ENCODE results near the gene P2RX7.
"Not testable (repeated sequence)": the region's sequence is repeated elsewhere in the genome, so short reads cannot be mapped to it uniquely, and the experiment has no call there.

Gene P2RX7

GRCh38 chr12:121170611-121171260, 38.1 kb downstream of the P2RX7 start:
- DNase-seq = no peak
- peak; percentile 40 for ATAC-seq

- ATAC-seq = no peak
- DNase-seq = no peak
Measured at GRCh38 chr12:121172145-121172544, 39.5 kb downstream of the P2RX7 start.

DNA sequence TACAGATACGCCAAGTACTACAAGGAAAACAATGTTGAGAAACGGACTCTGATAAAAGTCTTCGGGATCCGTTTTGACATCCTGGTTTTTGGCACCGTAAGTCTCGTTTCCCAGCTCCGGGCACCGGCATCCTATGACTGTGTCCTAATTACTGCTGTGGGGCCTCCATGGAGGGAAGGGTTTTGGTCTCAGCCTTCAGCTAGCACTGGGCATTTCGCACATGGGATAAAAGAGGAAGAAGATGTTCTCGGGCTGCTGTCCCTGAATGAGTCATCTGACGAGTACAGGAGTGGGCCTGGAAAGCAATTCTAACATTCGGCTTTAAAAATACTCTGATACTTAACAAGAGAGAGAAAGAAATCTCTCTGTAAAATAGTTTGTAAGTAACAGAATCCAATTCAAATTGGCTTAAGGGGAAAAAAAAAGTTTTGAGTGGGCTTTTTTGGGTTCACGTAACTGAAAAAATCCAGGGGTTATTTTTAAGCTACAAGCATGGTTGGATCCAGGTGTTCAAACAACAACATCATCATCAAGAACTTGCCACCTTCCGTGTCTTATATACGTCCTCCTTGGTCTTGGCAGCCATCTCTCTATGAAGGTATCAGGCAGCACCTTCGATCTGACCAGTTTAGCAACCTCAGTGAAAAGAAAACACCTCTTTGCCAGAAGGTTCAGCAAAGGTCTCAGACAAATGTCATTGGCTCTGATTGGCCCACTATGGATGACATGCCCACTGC, 42.9 kb downstream of the P2RX7 start:
- ATAC-seq (no peak), DNase-seq (no peak)

DNA sequence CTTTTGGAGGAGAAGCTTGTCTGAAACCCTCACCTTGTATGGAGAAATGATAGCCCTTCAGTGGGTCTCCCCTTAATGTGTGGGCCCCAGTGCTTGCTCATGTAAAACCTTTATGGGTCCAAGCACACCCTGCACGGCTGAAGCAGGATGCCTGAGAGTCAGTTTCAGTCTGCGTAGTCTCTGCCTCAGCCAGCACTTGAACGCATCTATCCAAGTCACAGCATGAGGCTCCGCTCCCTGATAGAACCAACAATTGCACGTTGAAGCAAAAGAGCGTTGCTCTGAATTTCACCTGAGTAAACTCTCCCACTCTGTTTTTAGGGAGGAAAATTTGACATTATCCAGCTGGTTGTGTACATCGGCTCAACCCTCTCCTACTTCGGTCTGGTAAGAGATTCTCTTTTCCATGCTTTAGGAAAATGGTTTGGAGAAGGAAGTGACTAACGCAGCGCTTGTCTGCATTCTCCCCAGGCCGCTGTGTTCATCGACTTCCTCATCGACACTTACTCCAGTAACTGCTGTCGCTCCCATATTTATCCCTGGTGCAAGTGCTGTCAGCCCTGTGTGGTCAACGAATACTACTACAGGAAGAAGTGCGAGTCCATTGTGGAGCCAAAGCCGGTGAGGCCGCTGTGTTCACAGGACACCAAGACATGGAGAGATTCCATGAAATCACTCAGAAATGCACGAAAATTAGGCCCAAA, 44.3 kb downstream of the P2RX7 start:
- ATAC-seq (no peak), DNase-seq (no peak)

GRCh38 chr12:121181181-121181580, 48.5 kb downstream of the P2RX7 start:
- DNase-seq = no peak

DNA sequence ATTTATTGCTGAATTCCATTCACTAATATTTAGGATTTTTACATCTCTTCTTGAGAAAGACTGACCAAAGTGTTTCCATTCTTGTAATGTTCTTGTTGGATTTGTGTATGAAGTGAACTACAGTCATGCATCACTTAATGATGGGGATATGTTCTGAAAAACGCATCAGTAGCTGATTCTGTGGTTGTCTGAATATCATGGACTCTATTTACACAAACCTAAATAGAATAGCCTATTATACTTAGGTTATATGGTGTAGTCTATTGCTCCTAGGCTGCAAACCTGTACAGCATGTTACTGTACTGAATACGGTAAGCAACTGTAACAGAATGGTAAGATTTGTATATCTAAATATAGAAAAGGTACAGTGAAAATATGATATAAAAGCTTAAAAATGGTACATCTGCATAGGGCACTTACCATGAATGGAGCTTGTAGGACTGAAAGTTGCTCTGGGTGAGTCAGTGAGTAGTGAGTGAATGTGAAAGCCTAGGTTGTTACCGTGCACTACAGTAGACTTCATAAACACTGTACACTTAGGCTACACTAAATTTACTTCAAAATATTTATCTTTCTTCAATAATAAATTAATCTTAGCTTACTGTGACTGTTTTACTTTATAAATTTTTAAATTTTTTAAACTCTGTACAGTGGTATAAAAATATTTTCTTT, 49.7 kb downstream of the P2RX7 start:
- ATAC-seq (peak; percentile 87), DNase-seq (no peak)

More at GRCh38 chr12:121181181-121181580, 48.5 kb downstream of the P2RX7 start:
- ATAC-seq = no peak

DNA sequence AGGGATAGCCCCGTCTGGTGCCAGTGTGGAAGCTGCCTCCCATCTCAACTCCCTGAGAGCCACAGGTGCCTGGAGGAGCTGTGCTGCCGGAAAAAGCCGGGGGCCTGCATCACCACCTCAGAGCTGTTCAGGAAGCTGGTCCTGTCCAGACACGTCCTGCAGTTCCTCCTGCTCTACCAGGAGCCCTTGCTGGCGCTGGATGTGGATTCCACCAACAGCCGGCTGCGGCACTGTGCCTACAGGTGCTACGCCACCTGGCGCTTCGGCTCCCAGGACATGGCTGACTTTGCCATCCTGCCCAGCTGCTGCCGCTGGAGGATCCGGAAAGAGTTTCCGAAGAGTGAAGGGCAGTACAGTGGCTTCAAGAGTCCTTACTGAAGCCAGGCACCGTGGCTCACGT, 51.7 kb downstream of the P2RX7 start:
- no peak for ATAC-seq
- DNase-seq = no peak

- DNase-seq = no peak
- no peak for ATAC-seq
Measured at GRCh38 chr12:121184984-121185889, 52.6 kb downstream of the P2RX7 start.

DNA sequence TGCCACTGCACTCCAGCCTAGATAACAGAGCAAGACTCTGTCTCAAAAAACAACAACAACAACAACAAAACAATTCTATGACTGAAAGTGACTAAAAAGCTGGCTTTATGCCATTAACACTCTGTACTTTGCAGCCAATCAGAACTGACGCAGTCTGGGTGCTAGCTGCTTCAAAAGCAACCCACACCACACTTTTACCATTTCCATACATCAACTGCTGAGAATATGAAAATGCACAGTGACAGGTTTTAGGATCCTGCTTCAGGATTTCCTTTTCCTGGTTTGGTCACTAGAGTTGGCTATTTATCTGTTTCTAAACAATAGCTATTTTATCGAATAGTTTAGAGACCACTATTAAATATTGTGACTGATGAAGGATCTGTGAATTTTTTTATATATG, 54.1 kb downstream of the P2RX7 start:
- DNase-seq = no peak
- no peak for ATAC-seq

GRCh38 chr12:121187501-121187900, 54.8 kb downstream of the P2RX7 start:
- ATAC-seq = no peak
- DNase-seq = no peak

DNA sequence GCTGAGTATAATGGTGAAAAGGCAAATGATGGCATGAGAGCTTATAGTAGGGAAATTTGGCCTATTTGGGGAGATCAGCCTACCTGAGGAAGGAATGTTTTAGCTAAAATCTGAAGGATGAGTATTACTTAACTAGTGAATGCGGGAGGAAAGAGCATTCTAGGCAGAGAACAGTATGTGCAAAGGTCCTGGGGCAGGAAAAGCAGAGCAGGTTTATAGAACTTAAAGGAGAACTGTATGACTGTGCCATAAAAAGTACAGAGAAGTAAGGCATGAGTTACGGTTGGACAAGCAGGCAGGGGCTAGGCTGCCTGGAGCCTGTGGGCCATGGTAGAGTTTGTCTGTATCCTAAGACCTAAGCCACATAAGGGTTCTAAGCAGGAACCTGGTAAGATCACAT, 55.6 kb downstream of the P2RX7 start:
- no peak for ATAC-seq
- DNase-seq = no peak

DNA sequence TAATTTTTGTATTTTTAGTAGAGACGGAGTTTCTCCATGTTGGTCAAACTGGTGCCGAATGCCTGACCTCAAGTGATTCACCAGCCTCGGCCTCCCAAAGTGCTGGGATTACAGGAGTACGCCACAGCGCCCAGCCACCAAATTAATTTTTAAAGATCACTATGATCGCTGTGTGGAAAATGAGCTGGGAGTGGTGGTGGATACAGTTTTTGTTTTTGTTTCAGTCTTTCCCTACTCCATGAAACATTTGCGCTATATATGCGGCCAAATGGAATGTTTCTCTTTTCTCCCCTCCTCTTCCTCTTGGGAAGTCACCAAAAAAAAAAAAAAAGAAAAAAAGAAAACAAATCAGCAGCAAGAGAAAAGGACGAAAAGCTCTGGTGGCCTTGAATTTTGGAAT, 56.5 kb downstream of the P2RX7 start:
- ATAC-seq = no peak
- no peak for DNase-seq

GRCh38 chr12:121189619-121190155, 57.0 kb downstream of the P2RX7 start:
- no peak for DNase-seq
- ATAC-seq = no peak

DNA sequence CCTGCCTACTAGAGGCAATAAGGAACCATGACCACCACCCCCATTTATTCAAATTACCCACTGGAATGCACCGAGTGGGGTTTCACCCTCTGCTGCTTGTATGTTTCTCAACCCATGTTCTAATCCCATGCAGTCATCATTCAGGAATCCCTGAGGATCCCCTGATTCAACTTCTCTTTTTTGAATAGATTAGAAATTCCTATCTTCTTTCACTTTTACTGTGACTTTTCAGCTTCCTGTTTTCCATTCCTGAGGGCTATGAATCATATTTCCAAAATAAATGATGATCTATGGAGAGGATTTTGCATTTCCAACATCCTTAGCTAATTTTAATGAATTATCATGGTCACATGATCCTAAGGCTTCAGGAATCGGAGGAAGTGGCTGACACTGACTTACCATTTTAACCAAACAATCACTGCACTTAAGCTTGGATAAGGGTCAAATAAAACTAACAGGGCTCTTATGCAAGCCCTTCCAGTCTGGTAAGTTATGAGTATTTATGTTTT, 57.9 kb downstream of the P2RX7 start:
- no peak for ATAC-seq
- no peak for DNase-seq

- ATAC-seq = no peak
Measured at GRCh38 chr12:121191151-121191550, 58.5 kb downstream of the P2RX7 start.

DNA sequence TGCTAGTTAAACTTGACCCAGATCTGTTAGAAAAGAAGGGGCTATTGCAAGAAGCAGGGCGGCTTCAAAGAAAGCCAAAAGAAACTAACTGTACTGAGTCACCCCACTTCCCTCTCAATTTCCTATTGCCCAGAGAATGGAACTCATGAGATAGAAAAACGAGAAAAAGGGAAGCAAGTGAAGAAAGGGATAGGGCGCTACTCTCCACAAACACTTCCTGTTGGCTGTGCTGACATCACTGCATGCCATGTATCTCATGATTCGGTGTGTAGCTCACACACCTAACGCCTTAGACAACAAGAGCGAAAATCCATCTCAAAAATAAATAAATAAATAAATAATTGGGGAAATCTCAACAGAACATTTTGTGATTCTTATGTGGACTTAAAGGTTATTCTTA, 64.2 kb downstream of the P2RX7 start:
- no peak for DNase-seq

More at GRCh38 chr12:121191151-121191550, 58.5 kb downstream of the P2RX7 start:
- DNase-seq = no peak

DNA sequence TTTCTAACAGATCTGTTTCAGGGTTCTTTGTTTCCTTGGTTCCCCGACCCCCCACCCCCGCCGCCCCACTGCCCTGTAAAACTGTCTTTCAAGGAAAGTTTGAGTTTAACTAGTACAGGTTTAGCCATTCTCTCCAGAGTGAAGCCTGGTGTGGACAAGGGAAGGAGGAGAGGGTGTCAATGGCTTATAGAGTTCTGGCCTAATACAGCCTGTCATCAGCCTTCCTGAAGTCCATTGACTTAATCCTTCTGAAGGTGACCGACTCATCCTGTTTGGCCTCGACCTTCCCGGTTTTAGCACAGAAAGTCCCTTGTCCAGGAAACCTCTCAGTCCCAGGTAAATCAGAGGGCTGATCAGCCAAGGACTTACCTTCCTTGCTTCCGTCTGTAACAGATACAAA, 66.3 kb downstream of the P2RX7 start:
- no peak for ATAC-seq
- no peak for DNase-seq

More for the DNA sequence above, 64.2 kb downstream of the P2RX7 start:
- peak; percentile 43 for ATAC-seq

- DNase-seq, ATAC-seq: not testable (repeated sequence)
Measured at GRCh38 chr12:121201140-121201539, 68.5 kb downstream of the P2RX7 start.

- DNase-seq = no peak
- no peak for ATAC-seq
Measured at GRCh38 chr12:121202407-121203355, 70.0 kb downstream of the P2RX7 start.

- ATAC-seq = no peak
Measured at GRCh38 chr12:121203482-121203881, 70.8 kb downstream of the P2RX7 start.

More at GRCh38 chr12:121203482-121203881, 70.8 kb downstream of the P2RX7 start:
- no peak for DNase-seq
